GM21723 (cell line): ENCODE measurements around the gene BLID.

Experiments used
- ATAC-seq: cut with Tn5 transposase; IDR thresholded peaks from one replicate; pipeline ENCODE4 v1.9.1; 2021; ENCODE audit warnings: mild to moderate bottlenecking, moderate library complexity; ENCODE audit not compliant: unreplicated experiment

Gene BLID

GRCh38 chr11:122107045-122107444 lies 9.0 kb downstream of the BLID start:
- ATAC-seq = no peak

GRCh38 chr11:122105044-122105758 lies 10.8 kb downstream of the BLID start:
- ATAC-seq = no peak

GRCh38 chr11:122104341-122104740 lies 11.7 kb downstream of the BLID start:
- ATAC-seq = no peak

GRCh38 chr11:122103726-122104125 lies 12.3 kb downstream of the BLID start:
- ATAC-seq = no peak

- ATAC-seq = no peak
Measured at GRCh38 chr11:122103321-122103720, 12.7 kb downstream of the BLID start.

- ATAC-seq = no peak
Measured at GRCh38 chr11:122102426-122102825, 13.6 kb downstream of the BLID start.

GRCh38 chr11:122101625-122102291 lies 14.3 kb downstream of the BLID start:
- ATAC-seq = no peak

GRCh38 chr11:122100756-122101080 lies 15.3 kb downstream of the BLID start:
- ATAC-seq = no peak

GRCh38 chr11:122100037-122100755 lies 15.8 kb downstream of the BLID start:
- no peak for ATAC-seq

GRCh38 chr11:122099374-122100036 lies 16.5 kb downstream of the BLID start:
- ATAC-seq = no peak

- ATAC-seq = no peak
Measured at GRCh38 chr11:122098261-122098980, 17.6 kb downstream of the BLID start.

- ATAC-seq = no peak
Measured at GRCh38 chr11:122097419-122098001, 18.5 kb downstream of the BLID start.

GRCh38 chr11:122096272-122097112 lies 19.5 kb downstream of the BLID start:
- no peak for ATAC-seq

GRCh38 chr11:122095681-122096262 lies 20.2 kb downstream of the BLID start:
- ATAC-seq = no peak

GRCh38 chr11:122094836-122095235 lies 21.2 kb downstream of the BLID start:
- ATAC-seq = no peak

GRCh38 chr11:122093731-122094275 lies 22.2 kb downstream of the BLID start:
- no peak for ATAC-seq

GRCh38 chr11:122091835-122092234 lies 24.2 kb downstream of the BLID start:
- ATAC-seq = no peak

- no peak for ATAC-seq
Measured at GRCh38 chr11:122089111-122089510, 26.9 kb downstream of the BLID start.

GRCh38 chr11:122085712-122086111 lies 30.3 kb downstream of the BLID start:
- ATAC-seq = no peak
